ENCODE measurements around the gene ACSS3. TPM values are rescaled to one million over a fixed set of nuclear protein-coding genes. Genes with fewer than 3 reads are reported as not detected.

The ACSS3 gene
- total and polyA plus RNA-seq, 9 of the 15 experiments (the other 6 are each of a cell fraction or from before 2014, with no cell fraction given): 0.40 TPM; not detected in 8

- no peaks in the 10 kb centered on the region for H3K9me3 ChIP-seq (replicated peaks; ENCODE audit: control insufficient read depth, insufficient read depth, low read depth, low read length)
- H3K9me1 ChIP-seq (ENCODE audit: control insufficient read depth, insufficient read depth, low read length): no peaks in the 10 kb centered on the region
- FAIRE-seq (no peak), DNase-seq (ENCODE audit: extremely low read depth in 1 of 4, low spot score in 3 of 4) (no peak), ATAC-seq (no peak)
- no peaks in the 10 kb centered on the region for H3K4me1 ChIP-seq (replicated peaks in 1 of 2; ENCODE audit: control insufficient read depth in 2 of 2, insufficient read depth in 2 of 2, low read length in 2 of 2)
- no TSS peak for BruUV-seq (replicated peaks)
- no peaks in the 10 kb centered on the region for H4K20me1 ChIP-seq (replicated peaks; ENCODE audit: control insufficient read depth, insufficient read depth, low read length)
- H3K27me3 ChIP-seq (ENCODE audit: control insufficient read depth in 2 of 2, insufficient read depth in 2 of 2, low read length in 2 of 2): no peaks in the 10 kb centered on the region
- H3K4me3 ChIP-seq: no peak overlapping the region
- ChIA-PET POLR2A (no interaction called here), CTCF (ENCODE audit: low intra/inter-chr PET ratio) (no interaction called here)
- TF ChIP-seq PHB2 (IDR thresholded peaks at IDR 0.05; ENCODE audit: low read depth): no peak
- TF ChIP-seq KDM4B (IDR thresholded peaks at IDR 0.05; ENCODE audit: borderline replicate concordance in 2 of 2, low read depth in 1 of 2): no peak
- TF ChIP-seq CHD2 (IDR thresholded peaks at IDR 0.05; ENCODE audit: low read depth, low read length): no peak
- in situ Hi-C loops (cut with MboI): no loop called here
- 0% methylated on average over 1 of the region's 1 CpG for WGBS (ENCODE audit: insufficient coverage, low coverage, missing lambda C conversion rate)
- intact Hi-C loops (cut with micrococcal nuclease): no loop called here
- no peak overlapping the region for H3K4me2 ChIP-seq (ENCODE audit: insufficient read depth, low read length)
- no peaks in the 10 kb centered on the region for H3K79me2 ChIP-seq (ENCODE audit: control insufficient read depth, insufficient read depth, low read length)
- no peak overlapping the region for H3K27ac ChIP-seq (ENCODE audit: extremely low read depth, low read depth, low read length)
- no peak overlapping the region for H2AFZ ChIP-seq (ENCODE audit: low read depth, low read length)
- no peak overlapping the region for H3K9ac ChIP-seq (ENCODE audit: insufficient read depth in 1 of 2, low read depth in 2 of 2, low read length in 2 of 2)
- H3K36me3 ChIP-seq (ENCODE audit: control insufficient read depth, insufficient read depth, low read length): no peaks in the 10 kb centered on the region
These were observed 63.3 kb downstream of the ACSS3 start for GRCh38 chr12:81141217-81141616.

DNA sequence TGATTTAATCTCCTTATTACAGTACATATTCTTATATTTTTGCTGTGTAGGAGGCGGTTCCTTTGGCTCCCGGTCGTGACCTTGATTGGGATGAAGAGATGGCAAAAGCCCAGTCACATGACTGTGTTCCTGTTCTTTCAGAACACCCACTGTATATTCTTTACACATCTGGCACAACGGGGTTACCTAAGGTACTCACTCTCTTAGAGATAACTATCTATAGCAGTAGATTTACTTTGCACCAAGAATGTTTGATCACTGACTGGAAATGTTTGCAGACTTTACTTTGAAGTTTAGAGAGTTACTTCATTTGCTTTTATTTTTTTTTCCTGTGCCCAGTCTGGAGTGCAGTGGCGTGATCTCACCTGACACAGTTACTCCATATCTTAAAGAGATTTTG, 65.2 kb downstream of the ACSS3 start:
- H3K36me3 ChIP-seq (ENCODE audit: control insufficient read depth, insufficient read depth, low read length): no peaks in the 10 kb centered on the region
- no peaks in the 10 kb centered on the region for H3K4me1 ChIP-seq (replicated peaks in 1 of 2; ENCODE audit: control insufficient read depth in 2 of 2, insufficient read depth in 2 of 2, low read length in 2 of 2)
- intact Hi-C loops (cut with micrococcal nuclease): no loop called here
- FAIRE-seq: no peak
- no peaks in the 10 kb centered on the region for H3K27me3 ChIP-seq (ENCODE audit: control insufficient read depth in 2 of 2, insufficient read depth in 2 of 2, low read length in 2 of 2)
- no peaks in the 10 kb centered on the region for H4K20me1 ChIP-seq (replicated peaks; ENCODE audit: control insufficient read depth, insufficient read depth, low read length)
- no peak overlapping the region for H3K4me3 ChIP-seq
- no peak overlapping the region for H3K27ac ChIP-seq (ENCODE audit: extremely low read depth, low read depth, low read length)
- H3K4me2 ChIP-seq (ENCODE audit: insufficient read depth, low read length): no peak overlapping the region
- H3K9me3 ChIP-seq (replicated peaks; ENCODE audit: control insufficient read depth, insufficient read depth, low read depth, low read length): no peaks in the 10 kb centered on the region
- H3K9ac ChIP-seq (ENCODE audit: insufficient read depth in 1 of 2, low read depth in 2 of 2, low read length in 2 of 2): no peak overlapping the region
- CTCF ChIA-PET (ENCODE audit: low intra/inter-chr PET ratio): no interaction called here
- ATAC-seq: no peak
- no peak for DNase-seq (ENCODE audit: extremely low read depth in 1 of 4, low spot score in 3 of 4)
- H3K79me2 ChIP-seq (ENCODE audit: control insufficient read depth, insufficient read depth, low read length): no peaks in the 10 kb centered on the region
- 0% methylated on average over 5 of the region's 5 CpGs for WGBS (ENCODE audit: insufficient coverage, low coverage, missing lambda C conversion rate)
- H3K9me1 ChIP-seq (ENCODE audit: control insufficient read depth, insufficient read depth, low read length): no peaks in the 10 kb centered on the region
- no peak overlapping the region for H2AFZ ChIP-seq (ENCODE audit: low read depth, low read length)
- no TSS peak for BruUV-seq (replicated peaks)
- POLR2A ChIA-PET: no interaction called here
- in situ Hi-C loops (cut with MboI): no loop called here
- TF ChIP-seq, protein P1, sequence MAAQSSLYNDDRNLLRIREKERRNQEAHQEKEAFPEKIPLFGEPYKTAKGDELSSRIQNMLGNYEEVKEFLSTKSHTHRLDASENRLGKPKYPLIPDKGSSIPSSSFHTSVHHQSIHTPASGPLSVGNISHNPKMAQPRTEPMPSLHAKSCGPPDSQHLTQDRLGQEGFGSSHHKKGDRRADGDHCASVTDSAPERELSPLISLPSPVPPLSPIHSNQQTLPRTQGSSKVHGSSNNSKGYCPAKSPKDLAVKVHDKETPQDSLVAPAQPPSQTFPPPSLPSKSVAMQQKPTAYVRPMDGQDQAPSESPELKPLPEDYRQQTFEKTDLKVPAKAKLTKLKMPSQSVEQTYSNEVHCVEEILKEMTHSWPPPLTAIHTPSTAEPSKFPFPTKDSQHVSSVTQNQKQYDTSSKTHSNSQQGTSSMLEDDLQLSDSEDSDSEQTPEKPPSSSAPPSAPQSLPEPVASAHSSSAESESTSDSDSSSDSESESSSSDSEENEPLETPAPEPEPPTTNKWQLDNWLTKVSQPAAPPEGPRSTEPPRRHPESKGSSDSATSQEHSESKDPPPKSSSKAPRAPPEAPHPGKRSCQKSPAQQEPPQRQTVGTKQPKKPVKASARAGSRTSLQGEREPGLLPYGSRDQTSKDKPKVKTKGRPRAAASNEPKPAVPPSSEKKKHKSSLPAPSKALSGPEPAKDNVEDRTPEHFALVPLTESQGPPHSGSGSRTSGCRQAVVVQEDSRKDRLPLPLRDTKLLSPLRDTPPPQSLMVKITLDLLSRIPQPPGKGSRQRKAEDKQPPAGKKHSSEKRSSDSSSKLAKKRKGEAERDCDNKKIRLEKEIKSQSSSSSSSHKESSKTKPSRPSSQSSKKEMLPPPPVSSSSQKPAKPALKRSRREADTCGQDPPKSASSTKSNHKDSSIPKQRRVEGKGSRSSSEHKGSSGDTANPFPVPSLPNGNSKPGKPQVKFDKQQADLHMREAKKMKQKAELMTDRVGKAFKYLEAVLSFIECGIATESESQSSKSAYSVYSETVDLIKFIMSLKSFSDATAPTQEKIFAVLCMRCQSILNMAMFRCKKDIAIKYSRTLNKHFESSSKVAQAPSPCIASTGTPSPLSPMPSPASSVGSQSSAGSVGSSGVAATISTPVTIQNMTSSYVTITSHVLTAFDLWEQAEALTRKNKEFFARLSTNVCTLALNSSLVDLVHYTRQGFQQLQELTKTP (IDR thresholded peaks at IDR 0.05; ENCODE audit: low read depth in 1 of 2, partially characterized antibody in 2 of 2): no peak
- TF ChIP-seq, protein P2, sequence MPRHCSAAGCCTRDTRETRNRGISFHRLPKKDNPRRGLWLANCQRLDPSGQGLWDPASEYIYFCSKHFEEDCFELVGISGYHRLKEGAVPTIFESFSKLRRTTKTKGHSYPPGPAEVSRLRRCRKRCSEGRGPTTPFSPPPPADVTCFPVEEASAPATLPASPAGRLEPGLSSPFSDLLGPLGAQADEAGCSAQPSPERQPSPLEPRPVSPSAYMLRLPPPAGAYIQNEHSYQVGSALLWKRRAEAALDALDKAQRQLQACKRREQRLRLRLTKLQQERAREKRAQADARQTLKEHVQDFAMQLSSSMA (CRISPR knock-in tag; IDR thresholded peaks at IDR 0.05): no peak
- no peak for TF ChIP-seq XRCC3 (IDR thresholded peaks at IDR 0.05)
- TF ChIP-seq HNRNPL (IDR thresholded peaks at IDR 0.05; ENCODE audit: low read depth, low read length): no peak
- no peak for TF ChIP-seq ZNF24 (IDR thresholded peaks at IDR 0.05)
- no peak for TF ChIP-seq ID3 (CRISPR knock-in tag; IDR thresholded peaks at IDR 0.05)
- TF ChIP-seq ID3 (tag; IDR thresholded peaks at IDR 0.05): no peak
- TF ChIP-seq TBL1XR1 (IDR thresholded peaks at IDR 0.05; ENCODE audit: low read length in 2 of 2): no peak
- TF ChIP-seq RCOR1 (IDR thresholded peaks at IDR 0.05; ENCODE audit: borderline replicate concordance in 1 of 2, low read depth in 2 of 2, low read length in 2 of 2): no peak
- no peak for TF ChIP-seq PURB (CRISPR knock-in tag; IDR thresholded peaks at IDR 0.05; ENCODE audit: low read depth)

All from K562 (cell line).